ENCODE measurements around the gene WRNIP1.
"Not testable (repeated sequence)": the region's sequence is repeated elsewhere in the genome, so short reads cannot be mapped to it uniquely, and the experiment has no call there.

Gene WRNIP1

GRCh38 chr6:2799936-2800527 lies 34.8 kb downstream of the WRNIP1 start:
- H3K4me3 ChIP-seq (ENCODE audit: control insufficient read depth in 1 of 7, extremely low read depth in 1 of 7, insufficient read depth in 4 of 7, low read depth in 2 of 7, low read length in 6 of 7): no peak overlapping the region
- ChIA-PET POLR2A (no interaction called here), CTCF (interaction anchor here (0.7 to 2.7 kb wide), 11 partner anchors 9 to 50 kb away, joined by 3 to 13 read pairs (median 4); partner anchors contain the start of gene SERPINB1)
- no peaks in the 10 kb centered on the region for H3K9me3 ChIP-seq (ENCODE audit: control extremely low read depth in 1 of 5, control insufficient read depth in 4 of 5, insufficient read depth in 2 of 5, low read depth in 1 of 5, low read length in 4 of 5)
- H3K27ac ChIP-seq (ENCODE audit: insufficient read depth in 1 of 2, low read depth in 1 of 2, low read length in 2 of 2, poor library complexity in 1 of 2, severe bottlenecking in 2 of 2): peak overlapping the region in 1 of 2 experiments; percentile 57
- no peaks in the 10 kb centered on the region for H3K36me3 ChIP-seq (ENCODE audit: control insufficient read depth in 4 of 4, insufficient read depth in 4 of 4, low read length in 3 of 4)
- 100% methylated on average over 4 of the region's 11 CpGs for WGBS (ENCODE audit: insufficient coverage)
- DNase-seq: peak; percentile 45 to 79 (median 66)
- H3K27me3 ChIP-seq (replicated peaks in 2 of 5; ENCODE audit: control insufficient read depth in 4 of 5, insufficient read depth in 5 of 5, low read length in 4 of 5): no peaks in the 10 kb centered on the region
- peaks cover 14 to 61% (median 56%) of the 10 kb centered on the region in 4 experiments for H3K4me1 ChIP-seq (ENCODE audit: control extremely low read depth in 1 of 4, control insufficient read depth in 4 of 4, insufficient read depth in 4 of 4, low read length in 3 of 4)

- WGBS (ENCODE audit: insufficient coverage): 100% methylated on average over 10 of the region's 14 CpGs
- peak overlapping the region in 1 of 2 experiments; percentile 57 for H3K27ac ChIP-seq (ENCODE audit: insufficient read depth in 1 of 2, low read depth in 1 of 2, low read length in 2 of 2, poor library complexity in 1 of 2, severe bottlenecking in 2 of 2)
- POLR2A ChIA-PET: no interaction called here
These were observed 35.5 kb downstream of the WRNIP1 start for GRCh38 chr6:2800552-2801316.

GRCh38 chr6:2801687-2802086 lies 36.5 kb downstream of the WRNIP1 start:
- POLR2A ChIA-PET; H3K4me3 ChIP-seq (ENCODE audit: control insufficient read depth in 1 of 7, extremely low read depth in 1 of 7, insufficient read depth in 4 of 7, low read depth in 2 of 7, low read length in 6 of 7); H3K9me3 ChIP-seq (ENCODE audit: control extremely low read depth in 1 of 5, control insufficient read depth in 4 of 5, insufficient read depth in 2 of 5, low read depth in 1 of 5, low read length in 4 of 5); H3K27me3 ChIP-seq (replicated peaks in 2 of 5; ENCODE audit: control insufficient read depth in 4 of 5, insufficient read depth in 5 of 5, low read length in 4 of 5); DNase-seq; H3K36me3 ChIP-seq (ENCODE audit: control insufficient read depth in 4 of 4, insufficient read depth in 4 of 4, low read length in 3 of 4); H3K27ac ChIP-seq (ENCODE audit: insufficient read depth in 1 of 2, low read depth in 1 of 2, low read length in 2 of 2, poor library complexity in 1 of 2, severe bottlenecking in 2 of 2): not testable (repeated sequence)
- CTCF ChIA-PET: interaction anchor here (1.2 kb wide), 1 partner anchor 13 kb away, joined by 3 read pairs; no protein-coding TSS in a partner anchor
- peaks cover 11 to 61% (median 56%) of the 10 kb centered on the region in 4 experiments for H3K4me1 ChIP-seq (ENCODE audit: control extremely low read depth in 1 of 4, control insufficient read depth in 4 of 4, insufficient read depth in 4 of 4, low read length in 3 of 4)
- 100% methylated on average over 2 of the region's 4 CpGs for WGBS (ENCODE audit: insufficient coverage)

More at GRCh38 chr6:2800552-2801316, 35.5 kb downstream of the WRNIP1 start:
- no peaks in the 10 kb centered on the region for H3K27me3 ChIP-seq (replicated peaks in 2 of 5; ENCODE audit: control insufficient read depth in 4 of 5, insufficient read depth in 5 of 5, low read length in 4 of 5)
- no peaks in the 10 kb centered on the region for H3K36me3 ChIP-seq (ENCODE audit: control insufficient read depth in 4 of 4, insufficient read depth in 4 of 4, low read length in 3 of 4)
- CTCF ChIA-PET: interaction anchor here (0.7 to 2.7 kb wide), 9 partner anchors 9 to 50 kb away, joined by 3 to 13 read pairs (median 5); partner anchors contain the start of gene SERPINB1
- no peak for DNase-seq
- H3K4me3 ChIP-seq (ENCODE audit: control insufficient read depth in 1 of 7, extremely low read depth in 1 of 7, insufficient read depth in 4 of 7, low read depth in 2 of 7, low read length in 6 of 7): no peak overlapping the region
- H3K4me1 ChIP-seq (ENCODE audit: control extremely low read depth in 1 of 4, control insufficient read depth in 4 of 4, insufficient read depth in 4 of 4, low read length in 3 of 4): peaks cover 10 to 58% (median 55%) of the 10 kb centered on the region in 4 experiments
- no peaks in the 10 kb centered on the region for H3K9me3 ChIP-seq (ENCODE audit: control extremely low read depth in 1 of 5, control insufficient read depth in 4 of 5, insufficient read depth in 2 of 5, low read depth in 1 of 5, low read length in 4 of 5)

GRCh38 chr6:2802521-2803060 lies 37.4 kb downstream of the WRNIP1 start:
- ChIA-PET POLR2A (no interaction called here), CTCF (interaction anchor here (1.2 to 2.6 kb wide), 2 partner anchors 11 to 14 kb away, joined by 3 to 13 read pairs; no protein-coding TSS in a partner anchor)
- Histone ChIP-seq H3K27ac (ENCODE audit: insufficient read depth in 1 of 2, low read depth in 1 of 2, low read length in 2 of 2, poor library complexity in 1 of 2, severe bottlenecking in 2 of 2) (no peak overlapping the region), H3K36me3 (ENCODE audit: control insufficient read depth in 4 of 4, insufficient read depth in 4 of 4, low read length in 3 of 4) (no peaks in the 10 kb centered on the region), H3K4me3 (ENCODE audit: control insufficient read depth in 1 of 7, extremely low read depth in 1 of 7, insufficient read depth in 4 of 7, low read depth in 2 of 7, low read length in 6 of 7) (no peak overlapping the region), H3K27me3 (replicated peaks in 2 of 5; ENCODE audit: control insufficient read depth in 4 of 5, insufficient read depth in 5 of 5, low read length in 4 of 5) (no peaks in the 10 kb centered on the region), H3K4me1 (ENCODE audit: control extremely low read depth in 1 of 4, control insufficient read depth in 4 of 4, insufficient read depth in 4 of 4, low read length in 3 of 4) (peaks cover 16 to 61% (median 56%) of the 10 kb centered on the region in 4 experiments), H3K9me3 (ENCODE audit: control extremely low read depth in 1 of 5, control insufficient read depth in 4 of 5, insufficient read depth in 2 of 5, low read depth in 1 of 5, low read length in 4 of 5) (no peaks in the 10 kb centered on the region)
- DNase-seq: no peak
- WGBS (ENCODE audit: insufficient coverage): 99% methylated on average over 8 of the region's 8 CpGs

- H3K4me3 ChIP-seq (ENCODE audit: control insufficient read depth in 1 of 7, extremely low read depth in 1 of 7, insufficient read depth in 4 of 7, low read depth in 2 of 7, low read length in 6 of 7): no peak overlapping the region
- POLR2A ChIA-PET: no interaction called here
- no peak for DNase-seq
- 94% methylated on average over 7 of the region's 7 CpGs for WGBS (ENCODE audit: insufficient coverage)
- H3K9me3 ChIP-seq (ENCODE audit: control extremely low read depth in 1 of 5, control insufficient read depth in 4 of 5, insufficient read depth in 2 of 5, low read depth in 1 of 5, low read length in 4 of 5): no peaks in the 10 kb centered on the region
- CTCF ChIA-PET: interaction anchor here (0.6 to 2.6 kb wide), 3 partner anchors 11 to 27 kb away, joined by 3 to 13 read pairs (median 3); no protein-coding TSS in a partner anchor
- no peaks in the 10 kb centered on the region for H3K36me3 ChIP-seq (ENCODE audit: control insufficient read depth in 4 of 4, insufficient read depth in 4 of 4, low read length in 3 of 4)
- no peaks in the 10 kb centered on the region for H3K27me3 ChIP-seq (replicated peaks in 2 of 5; ENCODE audit: control insufficient read depth in 4 of 5, insufficient read depth in 5 of 5, low read length in 4 of 5)
- H3K27ac ChIP-seq (ENCODE audit: insufficient read depth in 1 of 2, low read depth in 1 of 2, low read length in 2 of 2, poor library complexity in 1 of 2, severe bottlenecking in 2 of 2): no peak overlapping the region
- H3K4me1 ChIP-seq (ENCODE audit: control extremely low read depth in 1 of 4, control insufficient read depth in 4 of 4, insufficient read depth in 4 of 4, low read length in 3 of 4): peaks cover 18 to 58% (median 48%) of the 10 kb centered on the region in 4 experiments
These were observed 38.7 kb downstream of the WRNIP1 start for GRCh38 chr6:2803731-2804429.

- Histone ChIP-seq H3K4me3 (ENCODE audit: control insufficient read depth in 1 of 7, extremely low read depth in 1 of 7, insufficient read depth in 4 of 7, low read depth in 2 of 7, low read length in 6 of 7) (no peak overlapping the region), H3K4me1 (ENCODE audit: control extremely low read depth in 1 of 4, control insufficient read depth in 4 of 4, insufficient read depth in 4 of 4, low read length in 3 of 4) (peaks cover 17 to 54% (median 45%) of the 10 kb centered on the region in 4 experiments), H3K27ac (ENCODE audit: insufficient read depth in 1 of 2, low read depth in 1 of 2, low read length in 2 of 2, poor library complexity in 1 of 2, severe bottlenecking in 2 of 2) (no peak overlapping the region), H3K27me3 (replicated peaks in 2 of 5; ENCODE audit: control insufficient read depth in 4 of 5, insufficient read depth in 5 of 5, low read length in 4 of 5) (no peaks in the 10 kb centered on the region), H3K36me3 (ENCODE audit: control insufficient read depth in 4 of 4, insufficient read depth in 4 of 4, low read length in 3 of 4) (no peaks in the 10 kb centered on the region), H3K9me3 (ENCODE audit: control extremely low read depth in 1 of 5, control insufficient read depth in 4 of 5, insufficient read depth in 2 of 5, low read depth in 1 of 5, low read length in 4 of 5) (no peaks in the 10 kb centered on the region)
- ChIA-PET POLR2A (no interaction called here), CTCF (interaction anchor here (0.6 to 5.5 kb wide), 4 partner anchors 11 to 28 kb away, joined by 3 to 35 read pairs (median 8); no protein-coding TSS in a partner anchor)
- no peak for DNase-seq
- 88% methylated on average over 6 of the region's 6 CpGs for WGBS (ENCODE audit: insufficient coverage)
These were observed 39.3 kb downstream of the WRNIP1 start for GRCh38 chr6:2804516-2804915.

Data from common myeloid progenitor, CD34-positive (primary cell).